Measurements from ENCODE around the gene SHQ1.

SHQ1 gene

GRCh38 chr3:72892870-72893269, 44.6 kb upstream of the SHQ1 start (continued):
- no peak for TF ChIP-seq TSHZ2 (CRISPR knock-in tag; IDR thresholded peaks at IDR 0.05)
- TF ChIP-seq ZFP3 (CRISPR knock-in tag; IDR thresholded peaks at IDR 0.05): no peak
- no peak for TF ChIP-seq TOX (CRISPR knock-in tag; IDR thresholded peaks at IDR 0.05; ENCODE audit: borderline replicate concordance)
- TF ChIP-seq OSR1 (CRISPR knock-in tag; IDR thresholded peaks at IDR 0.05): no peak
- no peak for TF ChIP-seq GLIS3 (CRISPR knock-in tag; IDR thresholded peaks at IDR 0.05)
- no peak for TF ChIP-seq CSRNP3 (CRISPR knock-in tag; IDR thresholded peaks at IDR 0.05)

- no peak; the same call in 2 of the 3 replicates for ATAC-seq
- TF ChIP-seq TSHZ2 (CRISPR knock-in tag; IDR thresholded peaks at IDR 0.05) (no peak), POU6F1 (CRISPR knock-in tag; IDR thresholded peaks at IDR 0.05; ENCODE audit: borderline replicate concordance, low read depth) (no peak), CSRNP3 (CRISPR knock-in tag; IDR thresholded peaks at IDR 0.05) (no peak), TCF4 (CRISPR knock-in tag; IDR thresholded peaks at IDR 0.05; ENCODE audit: borderline replicate concordance) (no peak), ISL1 (CRISPR knock-in tag; IDR thresholded peaks at IDR 0.05) (no peak), TOX (CRISPR knock-in tag; IDR thresholded peaks at IDR 0.05; ENCODE audit: borderline replicate concordance) (no peak), BACH2 (CRISPR knock-in tag; IDR thresholded peaks at IDR 0.05; ENCODE audit: borderline replicate concordance) (no peak), ZNF565 (CRISPR knock-in tag; conservative IDR thresholded peaks at IDR 0.05; ENCODE audit: low read depth) (no peak), PATZ1 (CRISPR knock-in tag; IDR thresholded peaks at IDR 0.05; ENCODE audit: borderline replicate concordance) (no peak)
Measured at GRCh38 chr3:72892081-72892775, 44.0 kb upstream of the SHQ1 start.

GRCh38 chr3:72891053-72891855, 43.0 kb upstream of the SHQ1 start:
- TF ChIP-seq PPARA (CRISPR knock-in tag; IDR thresholded peaks at IDR 0.05; ENCODE audit: borderline replicate concordance) (no peak), PATZ1 (CRISPR knock-in tag; IDR thresholded peaks at IDR 0.05; ENCODE audit: borderline replicate concordance) (peak; percentile 95; the same call in 1 of the 2 replicates), ZNF8 (CRISPR knock-in tag; IDR thresholded peaks at IDR 0.05) (peak; percentile 64), ISL1 (CRISPR knock-in tag; IDR thresholded peaks at IDR 0.05) (peak; percentile 26; the same call in 1 of the 2 replicates)

More at GRCh38 chr3:72891053-72891855, 43.0 kb upstream of the SHQ1 start:
- peak; percentile 80 for ATAC-seq

Measured in SK-N-SH treated with all-trans-retinoic acid at 6 μM for 48 hours (cell line).